GM21367 (cell line): ENCODE measurements around the gene ADAMTS17.

Experiments
- ATAC-seq: cut with Tn5 transposase; IDR thresholded peaks from one replicate; pipeline ENCODE4 v1.9.1; 2021; ENCODE audit not compliant: unreplicated experiment

Gene ADAMTS17

GRCh38 chr15:100033140-100033857 lies 308.5 kb downstream of the ADAMTS17 start:
- no peak for ATAC-seq

GRCh38 chr15:100032358-100033085 lies 309.3 kb downstream of the ADAMTS17 start:
- ATAC-seq, result no peak

- no peak for ATAC-seq
Measured at GRCh38 chr15:100031665-100032357, 310.0 kb downstream of the ADAMTS17 start.

- ATAC-seq, result no peak
Measured at GRCh38 chr15:100030586-100031229, 311.1 kb downstream of the ADAMTS17 start.

GRCh38 chr15:100029868-100030479 lies 311.8 kb downstream of the ADAMTS17 start:
- no peak for ATAC-seq

GRCh38 chr15:100029045-100029444 lies 312.7 kb downstream of the ADAMTS17 start:
- no peak for ATAC-seq

- ATAC-seq, result no peak
Measured at GRCh38 chr15:100026041-100026440, 315.7 kb downstream of the ADAMTS17 start.

GRCh38 chr15:100022806-100023205 lies 319.0 kb downstream of the ADAMTS17 start:
- ATAC-seq, result no peak

GRCh38 chr15:100022391-100022790 lies 319.4 kb downstream of the ADAMTS17 start:
- no peak for ATAC-seq

GRCh38 chr15:100021653-100022052 lies 320.1 kb downstream of the ADAMTS17 start:
- ATAC-seq, result no peak

GRCh38 chr15:100020614-100021013 lies 321.2 kb downstream of the ADAMTS17 start:
- no peak for ATAC-seq

- ATAC-seq, result no peak
Measured at GRCh38 chr15:100020189-100020588, 321.6 kb downstream of the ADAMTS17 start.

GRCh38 chr15:100019601-100020000 lies 322.2 kb downstream of the ADAMTS17 start:
- ATAC-seq, result no peak

- ATAC-seq, result no peak
Measured at GRCh38 chr15:100018191-100018590, 323.6 kb downstream of the ADAMTS17 start.

GRCh38 chr15:100017140-100017539 lies 324.6 kb downstream of the ADAMTS17 start:
- no peak for ATAC-seq

- no peak for ATAC-seq
Measured at GRCh38 chr15:100016632-100017031, 325.1 kb downstream of the ADAMTS17 start.

- no peak for ATAC-seq
Measured at GRCh38 chr15:100011235-100011634, 330.5 kb downstream of the ADAMTS17 start.

GRCh38 chr15:100009372-100009771 lies 332.4 kb downstream of the ADAMTS17 start:
- ATAC-seq, result no peak

- ATAC-seq, result no peak
Measured at GRCh38 chr15:100008258-100008657, 333.5 kb downstream of the ADAMTS17 start.

- no peak for ATAC-seq
Measured at GRCh38 chr15:100007609-100008008, 334.2 kb downstream of the ADAMTS17 start.

GRCh38 chr15:100005715-100006114 lies 336.1 kb downstream of the ADAMTS17 start:
- no peak for ATAC-seq
